GM13976 (cell line): ENCODE results near the gene PGM5.

ENCODE experiments used
- DNase-seq: peaks from one replicate; pipeline ENCODE4 v3.0.0; 2012; ENCODE audit warnings: low spot score
- in situ Hi-C: fragments of 300-500 bp; cut with MboI; formaldehyde crosslinking; loops from one replicate; pipeline ENCODE4 v1.12.0; 2022; ENCODE audit warnings: low sequenced_read_pairs, mixed read lengths, inconsistent platforms; ENCODE audit not compliant: unreplicated experiment
- TF ChIP-seq, protein P1 (sequence below): IDR thresholded peaks from 2 replicates; pipeline ENCODE4 v1.5.1; 2012; ENCODE audit warnings: borderline replicate concordance, mild to moderate bottlenecking; ENCODE audit not compliant: insufficient read depth; ENCODE audit errors: extremely low read depth, missing control alignments, control extremely low read depth

PGM5 gene

DNA sequence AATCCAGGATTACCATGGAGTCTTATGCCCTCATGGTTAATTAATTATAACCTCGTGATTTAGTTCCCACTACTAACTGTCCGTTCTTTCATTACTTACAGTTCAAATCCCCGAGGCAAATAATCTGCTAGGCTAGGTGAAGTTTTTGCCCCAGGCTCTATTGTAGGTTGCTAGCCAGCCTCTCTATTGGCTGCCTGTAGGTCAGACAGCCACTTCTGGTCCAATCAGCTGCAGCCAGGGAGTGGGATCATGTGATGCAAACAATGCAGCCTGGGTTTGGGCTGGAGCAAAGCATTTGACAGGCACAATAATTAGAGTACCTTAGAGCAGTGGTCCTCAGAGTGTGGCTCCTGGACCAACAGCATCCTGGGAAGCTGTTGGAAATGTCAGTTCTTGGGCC lies 166.5 kb downstream of the PGM5 start:
- TF ChIP-seq, protein P1, sequence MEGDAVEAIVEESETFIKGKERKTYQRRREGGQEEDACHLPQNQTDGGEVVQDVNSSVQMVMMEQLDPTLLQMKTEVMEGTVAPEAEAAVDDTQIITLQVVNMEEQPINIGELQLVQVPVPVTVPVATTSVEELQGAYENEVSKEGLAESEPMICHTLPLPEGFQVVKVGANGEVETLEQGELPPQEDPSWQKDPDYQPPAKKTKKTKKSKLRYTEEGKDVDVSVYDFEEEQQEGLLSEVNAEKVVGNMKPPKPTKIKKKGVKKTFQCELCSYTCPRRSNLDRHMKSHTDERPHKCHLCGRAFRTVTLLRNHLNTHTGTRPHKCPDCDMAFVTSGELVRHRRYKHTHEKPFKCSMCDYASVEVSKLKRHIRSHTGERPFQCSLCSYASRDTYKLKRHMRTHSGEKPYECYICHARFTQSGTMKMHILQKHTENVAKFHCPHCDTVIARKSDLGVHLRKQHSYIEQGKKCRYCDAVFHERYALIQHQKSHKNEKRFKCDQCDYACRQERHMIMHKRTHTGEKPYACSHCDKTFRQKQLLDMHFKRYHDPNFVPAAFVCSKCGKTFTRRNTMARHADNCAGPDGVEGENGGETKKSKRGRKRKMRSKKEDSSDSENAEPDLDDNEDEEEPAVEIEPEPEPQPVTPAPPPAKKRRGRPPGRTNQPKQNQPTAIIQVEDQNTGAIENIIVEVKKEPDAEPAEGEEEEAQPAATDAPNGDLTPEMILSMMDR, result no peak
- in situ Hi-C loops, result no loop called here
- no peak for DNase-seq

DNA sequence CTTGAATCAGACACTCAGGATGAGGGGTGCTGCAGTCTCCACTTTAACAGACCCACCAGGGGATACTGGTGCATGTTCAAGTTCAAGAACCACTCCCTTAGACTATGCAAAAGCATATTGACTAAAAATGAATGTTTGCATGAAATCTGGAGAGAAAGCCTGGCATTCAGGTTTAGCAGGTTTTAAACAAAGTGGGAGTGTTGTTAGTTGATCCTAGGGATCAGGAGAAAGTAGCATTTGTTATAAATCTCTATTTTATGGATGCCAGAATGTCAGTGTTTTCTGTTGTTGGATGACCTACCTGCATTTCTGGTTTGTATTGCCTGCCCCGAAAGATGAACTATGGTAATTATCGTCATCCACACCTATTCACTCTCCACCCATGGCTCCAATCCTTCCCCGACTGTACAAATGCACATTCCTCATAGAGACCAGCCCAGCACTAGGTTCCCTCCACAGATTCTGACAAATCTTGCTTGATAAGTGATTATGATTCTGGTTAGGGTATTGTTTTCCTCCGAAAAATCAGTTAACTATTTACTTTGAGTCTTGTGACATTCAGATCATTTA lies 167.0 kb downstream of the PGM5 start:
- in situ Hi-C loops, result no loop called here
- no peak for DNase-seq

DNA sequence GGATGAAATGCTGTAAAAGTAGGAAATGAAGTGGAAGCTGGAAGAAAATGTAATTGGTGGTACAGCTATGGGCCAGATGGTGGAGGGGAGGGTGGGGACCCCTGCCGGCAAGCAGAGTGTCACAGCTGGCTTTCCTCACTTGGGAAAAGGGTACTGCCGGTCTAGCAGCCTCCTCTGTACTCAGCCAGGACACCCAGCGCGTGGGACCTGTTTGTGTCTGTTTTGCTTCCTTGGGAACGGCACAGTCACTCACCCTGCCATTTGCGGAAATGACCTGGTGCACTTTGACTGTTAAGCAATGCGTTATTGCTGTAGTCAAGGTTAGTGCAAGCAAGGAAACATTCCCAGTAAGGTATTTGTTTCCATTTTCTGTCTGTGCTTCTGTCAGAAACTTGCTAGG lies 174.2 kb downstream of the PGM5 start:
- DNase-seq, result no peak
- TF ChIP-seq, protein P1, result no peak
- in situ Hi-C loops, result no loop called here

More for the DNA sequence above, 167.0 kb downstream of the PGM5 start:
- TF ChIP-seq, protein P1, result no peak

DNA sequence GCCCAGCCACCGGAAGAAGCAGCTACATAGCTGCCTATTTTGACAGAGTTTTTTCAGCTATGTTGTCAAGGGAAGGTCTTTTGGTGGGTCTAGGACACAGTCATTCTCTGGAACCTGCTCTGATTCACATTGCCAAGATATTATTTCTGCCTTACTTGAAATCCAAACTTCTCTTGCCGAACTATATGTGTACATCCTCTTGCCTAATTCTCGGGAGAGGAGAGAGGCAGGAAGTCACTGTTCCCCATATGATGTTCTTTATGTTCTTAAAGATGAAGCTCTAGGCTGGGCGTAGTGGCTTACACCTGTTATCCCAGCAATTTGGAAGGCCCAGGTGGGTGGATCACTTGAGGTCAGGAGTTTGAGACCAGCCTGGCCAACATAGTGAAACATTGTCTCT lies 175.7 kb downstream of the PGM5 start:
- in situ Hi-C loops, result no loop called here
- DNase-seq, result no peak
- TF ChIP-seq, protein P1, result no peak

DNA sequence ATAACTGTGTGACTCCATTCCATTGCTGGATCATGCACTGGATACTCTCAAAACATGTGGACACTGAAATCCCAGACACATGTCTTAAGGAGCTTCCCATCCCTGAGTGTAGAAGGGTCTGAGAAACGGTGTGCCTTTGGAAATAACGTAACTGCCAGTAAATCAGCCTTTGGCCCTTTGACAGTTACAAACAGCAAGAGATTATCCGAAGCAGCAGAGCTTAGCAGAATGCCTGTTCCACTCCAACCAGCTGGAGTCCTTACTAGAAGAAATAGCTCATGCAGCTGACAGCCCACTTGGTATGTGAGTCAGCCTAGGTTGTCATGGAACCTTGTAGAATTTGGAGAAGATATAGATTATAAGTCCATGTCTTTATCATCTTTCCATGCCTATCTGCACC lies 177.3 kb downstream of the PGM5 start:
- in situ Hi-C loops, result no loop called here
- no peak for DNase-seq
- TF ChIP-seq, protein P1, result no peak

DNA sequence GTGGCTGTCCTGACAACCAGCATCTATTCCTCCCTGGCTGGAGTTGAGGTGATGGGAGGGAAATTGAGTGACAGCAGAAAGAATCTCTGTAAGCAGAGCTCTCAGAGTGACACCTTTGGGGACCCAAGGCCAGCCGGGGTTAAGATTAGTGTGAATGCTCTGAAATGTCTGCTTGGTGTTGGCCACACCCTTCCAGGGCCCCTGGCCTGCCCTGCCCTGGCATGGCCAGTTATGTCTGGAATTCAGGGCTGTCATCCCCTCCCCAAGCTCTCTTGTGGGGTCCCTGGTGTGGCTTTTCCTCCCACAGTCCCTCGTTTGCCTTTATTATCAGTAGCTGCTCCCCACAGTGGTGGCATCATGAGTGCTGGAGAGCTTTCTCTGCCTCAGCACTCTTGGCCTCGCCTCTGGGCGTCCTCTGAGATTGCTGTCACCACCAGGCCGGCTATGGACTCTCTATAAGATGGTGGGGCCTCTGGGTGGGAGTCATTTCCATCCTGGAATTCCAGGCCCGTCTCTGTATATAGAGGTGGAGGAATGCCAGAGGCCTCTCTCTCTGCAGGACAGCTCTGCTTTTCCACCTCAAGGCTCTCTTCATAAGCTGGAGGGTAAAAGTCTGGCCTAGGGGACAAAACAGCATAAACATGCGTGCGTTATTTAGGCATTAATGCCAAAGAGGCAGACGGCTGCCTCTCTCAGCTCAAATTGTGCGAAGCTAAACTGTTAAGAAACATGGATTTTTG lies 180.6 kb downstream of the PGM5 start:
- in situ Hi-C loops, result no loop called here
- TF ChIP-seq, protein P1, result no peak
- no peak for DNase-seq
